ENCODE results near the gene SGSH.

- TF ChIP-seq, protein P1, sequence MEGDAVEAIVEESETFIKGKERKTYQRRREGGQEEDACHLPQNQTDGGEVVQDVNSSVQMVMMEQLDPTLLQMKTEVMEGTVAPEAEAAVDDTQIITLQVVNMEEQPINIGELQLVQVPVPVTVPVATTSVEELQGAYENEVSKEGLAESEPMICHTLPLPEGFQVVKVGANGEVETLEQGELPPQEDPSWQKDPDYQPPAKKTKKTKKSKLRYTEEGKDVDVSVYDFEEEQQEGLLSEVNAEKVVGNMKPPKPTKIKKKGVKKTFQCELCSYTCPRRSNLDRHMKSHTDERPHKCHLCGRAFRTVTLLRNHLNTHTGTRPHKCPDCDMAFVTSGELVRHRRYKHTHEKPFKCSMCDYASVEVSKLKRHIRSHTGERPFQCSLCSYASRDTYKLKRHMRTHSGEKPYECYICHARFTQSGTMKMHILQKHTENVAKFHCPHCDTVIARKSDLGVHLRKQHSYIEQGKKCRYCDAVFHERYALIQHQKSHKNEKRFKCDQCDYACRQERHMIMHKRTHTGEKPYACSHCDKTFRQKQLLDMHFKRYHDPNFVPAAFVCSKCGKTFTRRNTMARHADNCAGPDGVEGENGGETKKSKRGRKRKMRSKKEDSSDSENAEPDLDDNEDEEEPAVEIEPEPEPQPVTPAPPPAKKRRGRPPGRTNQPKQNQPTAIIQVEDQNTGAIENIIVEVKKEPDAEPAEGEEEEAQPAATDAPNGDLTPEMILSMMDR (conservative IDR thresholded peaks at IDR 0.05; ENCODE audit: low read depth, low read length): no peak
- TF ChIP-seq EZH2 (IDR thresholded peaks at IDR 0.05; ENCODE audit: borderline replicate concordance, low read depth, low read length, poor library complexity, severe bottlenecking): no peak
Observed at GRCh38 chr17:80260791-80261158, 40.6 kb upstream of the SGSH start, which contains the start of gene RNF213.

All from A673 (cell line).